ENCODE measurements around the gene APOBEC3F. TPM values are rescaled to one million over a fixed set of nuclear protein-coding genes. Genes with fewer than 3 reads are reported as not detected.
A peak's percentile ranks its signal among the peaks of the same experiment; 100 is the strongest.

The APOBEC3F gene
- total and polyA plus RNA-seq, 12 donors, result 7.0 to 22.1 (median 11.0) TPM

DNA sequence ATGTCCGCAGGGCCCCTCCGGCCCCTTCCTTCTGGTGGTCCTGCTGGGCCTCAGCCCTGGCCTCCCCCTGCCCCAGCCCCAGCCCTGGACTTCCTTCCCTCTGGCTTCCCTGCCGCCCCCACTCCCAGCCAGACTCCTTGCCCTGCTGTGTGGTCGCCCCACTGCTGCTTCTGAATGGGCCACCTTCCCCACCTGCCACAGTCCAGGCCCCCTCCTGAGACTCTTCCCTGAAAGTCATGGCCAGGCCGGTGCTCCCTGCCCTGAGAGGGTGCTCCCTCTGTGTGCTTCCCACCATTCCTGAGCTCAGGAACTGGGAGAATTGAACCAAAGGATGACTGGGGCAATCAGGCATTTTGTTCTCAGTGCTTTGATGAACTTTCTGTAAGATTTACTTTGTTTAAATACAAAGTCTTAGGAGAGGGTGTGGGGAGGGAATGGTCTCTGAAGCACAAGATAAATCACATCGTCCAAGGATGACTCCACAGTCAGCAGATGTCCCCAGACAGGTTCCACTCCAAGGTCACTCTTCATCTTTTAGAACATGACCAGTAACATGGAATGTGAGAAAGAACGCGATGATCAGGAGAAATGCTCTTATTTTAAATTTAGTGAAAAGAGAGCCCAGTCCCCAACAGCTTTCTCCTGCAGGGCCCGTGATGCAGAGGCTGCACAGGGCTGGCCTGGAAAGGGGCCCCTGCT is 19.0 kb upstream of the APOBEC3F start:
- no peak for DNase-seq
- TF ChIP-seq, protein P1, sequence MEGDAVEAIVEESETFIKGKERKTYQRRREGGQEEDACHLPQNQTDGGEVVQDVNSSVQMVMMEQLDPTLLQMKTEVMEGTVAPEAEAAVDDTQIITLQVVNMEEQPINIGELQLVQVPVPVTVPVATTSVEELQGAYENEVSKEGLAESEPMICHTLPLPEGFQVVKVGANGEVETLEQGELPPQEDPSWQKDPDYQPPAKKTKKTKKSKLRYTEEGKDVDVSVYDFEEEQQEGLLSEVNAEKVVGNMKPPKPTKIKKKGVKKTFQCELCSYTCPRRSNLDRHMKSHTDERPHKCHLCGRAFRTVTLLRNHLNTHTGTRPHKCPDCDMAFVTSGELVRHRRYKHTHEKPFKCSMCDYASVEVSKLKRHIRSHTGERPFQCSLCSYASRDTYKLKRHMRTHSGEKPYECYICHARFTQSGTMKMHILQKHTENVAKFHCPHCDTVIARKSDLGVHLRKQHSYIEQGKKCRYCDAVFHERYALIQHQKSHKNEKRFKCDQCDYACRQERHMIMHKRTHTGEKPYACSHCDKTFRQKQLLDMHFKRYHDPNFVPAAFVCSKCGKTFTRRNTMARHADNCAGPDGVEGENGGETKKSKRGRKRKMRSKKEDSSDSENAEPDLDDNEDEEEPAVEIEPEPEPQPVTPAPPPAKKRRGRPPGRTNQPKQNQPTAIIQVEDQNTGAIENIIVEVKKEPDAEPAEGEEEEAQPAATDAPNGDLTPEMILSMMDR (IDR thresholded peaks at IDR 0.05), result no peak
- no peak for TF ChIP-seq POLR2A (IDR thresholded peaks at IDR 0.05)
- intact Hi-C loops (cut with DNase I), result no loop called here
- 26 to 50% (median 30%) methylated on average over 7 to 9 of the region's 9 CpGs for WGBS, 4 donors
- peak overlapping the region in 2 of 4 donors; percentile 10 to 41 for H3K4me3 ChIP-seq
- H3K27me3 ChIP-seq, result no peaks in the 10 kb centered on the region
- H3K9me3 ChIP-seq (replicated peaks in 1 of 3), result no peaks in the 10 kb centered on the region
- H3K27ac ChIP-seq, result peak overlapping the region; percentile 33 to 92 (median 77)
- peaks cover 0 to 13% of the 10 kb centered on the region in 2 donors for H3K36me3 ChIP-seq (replicated peaks in 1 of 2)
- H3K4me1 ChIP-seq (replicated peaks in 1 of 2), result peaks cover 12 to 15% of the 10 kb centered on the region in 2 donors

DNA sequence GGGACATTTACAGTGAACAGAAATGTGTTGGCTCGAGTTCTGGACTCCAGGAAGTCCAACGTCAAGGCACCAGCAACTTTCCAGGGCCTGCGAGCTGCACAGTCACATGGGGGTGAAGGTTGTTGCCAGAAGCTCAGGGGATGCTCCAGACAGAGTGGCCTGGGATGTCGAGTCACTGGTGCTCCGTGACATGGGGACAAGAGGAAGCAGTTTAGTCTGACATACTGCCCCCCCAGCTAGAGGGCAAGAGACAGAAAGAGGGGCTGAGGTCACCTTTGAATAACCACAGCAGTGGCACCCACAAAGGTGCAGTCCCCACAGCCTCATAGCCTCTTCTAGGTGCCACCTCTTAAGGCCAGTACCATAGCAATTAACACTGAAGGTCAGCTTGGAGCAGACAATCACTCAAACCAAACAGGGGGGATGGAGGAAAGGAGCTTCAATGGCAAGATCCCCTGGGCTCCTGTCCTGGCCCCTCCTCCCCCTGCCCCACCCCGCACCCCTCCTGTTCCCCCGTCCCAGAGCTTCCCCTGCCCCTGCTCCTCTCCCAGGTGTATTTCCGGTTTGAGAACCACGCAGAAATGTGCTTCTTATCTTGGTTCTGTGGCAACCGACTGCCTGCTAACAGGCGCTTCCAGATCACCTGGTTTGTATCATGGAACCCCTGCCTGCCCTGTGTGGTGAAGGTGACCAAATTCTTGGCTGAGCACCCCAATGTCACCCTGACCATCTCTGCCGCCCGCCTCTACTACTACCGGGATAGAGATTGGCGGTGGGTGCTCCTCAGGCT is 15.9 kb upstream of the APOBEC3F start:
- Histone ChIP-seq H3K4me3 (no peak overlapping the region), H3K9me3 (replicated peaks in 1 of 3) (no peaks in the 10 kb centered on the region), H3K27me3 (no peaks in the 10 kb centered on the region), H3K4me1 (replicated peaks in 1 of 2) (peaks cover 12 to 15% of the 10 kb centered on the region in 2 donors), H3K27ac (no peak overlapping the region), H3K36me3 (replicated peaks in 1 of 2) (peaks cover 0 to 13% of the 10 kb centered on the region in 2 donors)
- WGBS, 4 donors, result 83 to 91% (median 86%) methylated on average over 11 to 15 of the region's 15 CpGs
- no peak for TF ChIP-seq POLR2A (IDR thresholded peaks at IDR 0.05)
- TF ChIP-seq, protein P1 (IDR thresholded peaks at IDR 0.05), result no peak
- DNase-seq, result no peak
- intact Hi-C loops (cut with DNase I), result no loop called here

DNA sequence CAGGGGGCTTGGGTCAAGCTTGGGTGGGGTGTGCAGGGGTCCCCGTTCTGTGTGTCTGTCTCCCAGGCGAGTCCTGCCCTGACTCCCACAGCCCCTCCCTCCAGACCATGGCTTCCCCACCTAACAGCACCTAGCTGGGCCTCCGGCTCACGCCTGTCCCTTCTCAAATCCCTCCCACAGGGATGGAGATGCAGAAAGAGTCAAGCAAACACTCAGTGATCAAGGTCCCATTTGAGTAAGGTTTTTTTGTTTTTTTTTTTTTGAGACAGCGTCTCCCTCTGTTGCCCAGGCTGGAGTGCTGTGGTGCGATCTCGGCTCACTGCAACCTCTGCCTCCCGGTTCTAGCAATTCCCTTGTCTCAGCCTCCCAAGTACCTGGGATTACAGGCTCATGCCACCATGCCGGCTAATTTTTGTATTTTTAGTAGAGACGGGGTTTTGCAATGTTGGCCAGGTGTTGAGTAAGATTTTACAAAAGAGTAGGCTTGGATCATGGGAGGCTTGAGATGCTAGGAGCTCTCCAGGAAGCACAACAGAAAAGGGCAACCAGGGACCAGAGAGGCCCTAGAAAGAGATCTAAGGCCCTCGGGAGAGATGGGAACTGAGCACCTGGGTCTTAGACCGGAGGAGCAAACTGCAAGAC is 14.0 kb upstream of the APOBEC3F start:
- no peak for DNase-seq
- H3K27me3 ChIP-seq, result no peaks in the 10 kb centered on the region
- H3K27ac ChIP-seq, result no peak overlapping the region
- H3K4me1 ChIP-seq (replicated peaks in 1 of 2), result peaks cover 7 to 8% of the 10 kb centered on the region in 2 donors
- H3K9me3 ChIP-seq (replicated peaks in 1 of 3), result no peaks in the 10 kb centered on the region
- WGBS, 4 donors, result 85 to 94% (median 93%) methylated on average over 11 to 12 of the region's 12 CpGs
- TF ChIP-seq, protein P1 (IDR thresholded peaks at IDR 0.05), result no peak
- TF ChIP-seq POLR2A (IDR thresholded peaks at IDR 0.05), result no peak
- intact Hi-C loops (cut with DNase I), result no loop called here
- peaks cover 0 to 13% of the 10 kb centered on the region in 2 donors for H3K36me3 ChIP-seq (replicated peaks in 1 of 2)
- no peak overlapping the region for H3K4me3 ChIP-seq

DNA sequence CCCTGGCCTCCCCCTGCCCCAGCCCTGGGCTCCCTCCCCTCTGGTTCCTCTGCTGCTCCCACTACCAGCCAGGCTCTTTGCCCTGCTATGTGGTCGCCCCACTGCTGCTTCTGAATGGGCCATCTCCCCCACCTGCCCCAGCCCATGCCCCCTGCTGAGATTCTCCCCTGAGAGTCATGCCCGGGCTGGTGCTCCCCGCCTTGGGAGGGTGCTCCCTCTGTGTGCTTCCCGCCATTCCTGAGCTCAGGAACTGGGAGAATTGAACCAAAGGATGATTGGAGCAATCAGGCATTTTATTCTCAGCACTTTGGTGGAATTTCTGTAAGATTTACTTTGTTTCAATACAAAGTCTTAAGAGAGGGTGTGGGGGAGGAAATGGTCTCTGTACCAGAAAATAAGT is 12.9 kb upstream of the APOBEC3F start:
- no peak for TF ChIP-seq POLR2A (IDR thresholded peaks at IDR 0.05)
- TF ChIP-seq, protein P1 (IDR thresholded peaks at IDR 0.05), result no peak
- Histone ChIP-seq H3K4me3 (no peak overlapping the region), H3K9me3 (replicated peaks in 1 of 3) (no peaks in the 10 kb centered on the region), H3K27ac (no peak overlapping the region), H3K36me3 (replicated peaks in 1 of 2) (peaks cover 0 to 13% of the 10 kb centered on the region in 2 donors), H3K27me3 (no peaks in the 10 kb centered on the region), H3K4me1 (replicated peaks in 1 of 2) (no peaks in the 10 kb centered on the region)
- intact Hi-C loops (cut with DNase I), result no loop called here
- WGBS, 4 donors, result 80 to 96% (median 92%) methylated on average over 4 of the region's 4 CpGs
- no peak for DNase-seq

Measured in adrenal gland (tissue), 12 donors.